ENCODE results near the gene MAP3K6.

Gene MAP3K6

DNA sequence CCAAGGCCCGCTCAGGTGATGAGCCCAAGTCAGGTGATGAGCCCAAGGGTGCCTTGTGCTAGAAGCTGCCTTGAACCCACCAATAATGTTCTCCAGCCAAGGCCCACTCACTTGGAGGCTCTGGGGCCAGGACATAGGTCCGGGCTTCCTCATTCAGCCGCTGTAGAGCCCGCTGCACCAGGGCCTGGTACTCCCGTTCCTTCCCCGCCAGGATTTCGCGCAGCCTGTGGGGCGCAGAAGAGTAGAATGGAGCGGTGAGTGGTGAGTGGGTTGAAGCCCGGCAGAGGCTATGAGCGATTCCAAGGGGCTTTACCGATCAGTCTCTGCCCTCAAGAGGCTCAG is 10.5 kb downstream of the MAP3K6 start:
- DNase-seq = no peak

GRCh38 chr1:27355683-27356082 is 11.1 kb downstream of the MAP3K6 start:
- DNase-seq = no peak

GRCh38 chr1:27353629-27354028 is 13.1 kb downstream of the MAP3K6 start:
- DNase-seq = no peak

- no peak for DNase-seq
Measured at GRCh38 chr1:27353166-27353565, 13.6 kb downstream of the MAP3K6 start.

DNA sequence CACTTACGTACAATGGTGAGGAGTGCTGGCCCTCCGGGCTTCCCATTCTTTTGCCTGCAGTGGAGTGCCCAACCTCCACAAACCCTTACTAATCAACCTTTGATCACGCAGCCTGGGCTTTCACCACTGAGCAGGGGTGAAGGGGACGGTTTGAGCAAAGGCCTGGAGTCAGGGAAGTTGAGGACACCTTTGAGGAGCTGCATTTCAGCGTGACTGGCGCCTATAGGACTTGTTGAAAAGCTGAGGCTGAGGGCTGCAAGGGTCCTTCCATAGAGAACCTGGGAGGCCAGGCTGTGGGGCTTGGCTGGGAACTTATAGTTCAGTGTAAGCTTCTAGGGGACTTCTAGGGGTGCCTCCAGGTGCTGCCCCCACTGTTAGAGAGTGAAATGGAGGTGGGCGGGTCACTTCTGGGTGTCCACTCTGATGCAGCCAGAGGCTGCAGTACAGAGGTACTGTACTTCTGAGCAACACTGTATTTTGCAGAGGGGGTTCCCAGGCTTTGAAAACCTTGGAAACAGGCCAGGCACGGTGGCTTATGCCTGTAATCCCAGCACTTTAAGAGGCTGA is 15.1 kb downstream of the MAP3K6 start:
- DNase-seq = no peak

DNA sequence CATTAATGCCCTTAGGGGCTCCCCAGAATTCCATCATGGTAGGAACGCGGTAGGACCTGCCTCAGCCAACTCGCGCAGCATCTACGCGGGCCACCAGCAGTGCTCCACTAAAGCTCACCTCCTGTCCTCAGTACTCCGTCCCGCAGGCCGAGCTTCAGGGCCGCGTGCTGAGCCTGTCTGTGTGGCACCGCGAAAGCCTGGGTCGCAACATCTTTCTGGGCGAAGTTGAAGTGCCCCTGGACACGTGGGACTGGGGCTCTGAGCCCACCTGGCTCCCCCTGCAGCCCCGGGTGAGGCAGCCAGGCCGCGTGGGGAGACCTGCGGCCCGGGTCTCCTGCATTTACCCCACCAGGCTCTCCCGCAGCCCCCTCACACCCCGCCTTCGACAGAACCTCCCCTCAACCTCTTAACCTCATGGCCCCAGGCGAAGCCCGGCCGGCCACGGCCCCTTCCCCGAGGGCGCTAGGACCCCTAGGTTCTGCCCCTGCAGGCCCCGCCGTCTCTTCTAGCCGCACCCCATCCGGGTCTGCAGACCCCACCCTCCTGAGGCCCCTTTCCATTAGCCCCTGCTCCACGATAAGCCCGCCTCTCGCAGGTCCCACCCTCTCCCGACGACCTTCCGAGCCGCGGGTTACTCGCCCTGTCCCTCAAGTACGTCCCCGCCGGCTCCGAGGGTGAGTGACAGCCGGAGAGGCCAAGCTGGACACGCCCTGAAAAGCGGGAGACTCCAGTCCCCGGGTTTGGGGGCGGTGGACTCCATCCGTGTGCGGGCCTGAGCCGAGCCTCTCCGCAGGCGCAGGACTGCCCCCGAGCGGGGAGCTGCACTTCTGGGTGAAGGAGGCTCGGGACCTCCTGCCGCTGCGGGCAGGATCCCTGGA is 15.9 kb downstream of the MAP3K6 start:
- peak; percentile 60 for DNase-seq

- DNase-seq = peak; percentile 71
Measured at GRCh38 chr1:27349784-27350662, 16.7 kb downstream of the MAP3K6 start.

DNA sequence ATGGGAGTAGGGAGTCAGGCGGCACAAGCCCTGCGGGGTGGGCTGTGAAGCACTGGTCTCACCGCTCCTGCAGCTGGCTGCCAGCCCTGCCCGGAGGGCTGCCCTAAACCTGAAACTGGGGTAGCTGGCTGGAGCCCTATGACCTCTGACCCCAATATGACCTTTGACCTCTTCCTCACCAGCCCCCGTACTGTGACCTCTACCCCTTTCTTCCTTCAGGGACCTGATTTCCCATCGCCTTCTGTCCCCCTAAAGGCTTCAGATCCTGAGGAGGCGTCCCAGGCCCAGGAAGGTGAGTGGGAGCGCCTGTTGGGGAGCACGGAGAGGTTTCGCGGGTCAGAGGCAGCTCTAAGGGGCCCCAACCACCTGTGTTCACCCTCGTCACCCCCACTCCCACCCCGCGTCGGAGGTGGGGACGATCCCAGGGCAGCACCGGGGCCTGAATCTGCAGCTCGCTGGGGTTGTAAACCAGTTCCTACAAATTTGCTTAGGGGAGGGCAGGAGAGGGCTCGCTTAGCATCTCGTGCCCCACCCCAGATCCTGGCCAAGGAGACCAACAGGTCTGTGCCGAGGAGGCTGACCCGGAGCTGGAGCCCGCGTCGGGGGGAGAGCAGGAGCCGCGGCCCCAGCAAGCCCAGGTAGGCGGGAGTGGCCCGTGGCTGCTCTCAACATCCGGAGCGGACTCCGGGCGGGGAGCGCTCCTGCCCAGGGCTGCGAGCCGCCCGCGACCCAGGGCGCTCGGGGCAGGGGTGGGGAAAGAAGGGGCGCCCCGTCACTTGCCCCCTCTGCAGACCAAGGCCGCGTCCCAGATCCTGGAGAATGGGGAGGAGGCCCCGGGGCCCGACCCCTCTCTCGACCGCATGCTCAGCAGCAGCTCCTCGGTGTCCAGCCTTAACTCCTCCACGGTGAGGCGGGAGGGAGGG is 17.6 kb downstream of the MAP3K6 start:
- DNase-seq = peak; percentile 21

GRCh38 chr1:27346991-27347624 is 19.7 kb downstream of the MAP3K6 start:
- peak; percentile 13 for DNase-seq

DNA sequence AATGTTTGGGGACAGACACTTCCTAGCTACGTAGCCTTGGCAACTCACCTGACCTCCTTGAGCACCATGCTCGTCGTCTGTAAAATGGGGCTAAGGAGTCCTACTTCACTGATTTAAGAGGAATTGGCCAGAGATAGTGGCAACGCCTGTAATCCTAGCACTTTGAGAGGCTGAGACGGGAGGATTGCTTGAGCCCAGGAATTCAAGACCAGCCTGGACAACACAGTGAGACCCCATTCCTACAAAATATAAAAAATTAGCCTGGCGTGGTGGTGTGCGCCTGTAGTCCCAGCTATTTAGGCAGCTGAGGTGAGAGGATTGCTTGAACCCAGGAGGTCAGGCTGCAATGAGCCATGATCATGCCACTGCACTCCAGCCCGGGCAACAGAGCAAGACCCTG is 20.4 kb downstream of the MAP3K6 start:
- DNase-seq = no peak

DNA sequence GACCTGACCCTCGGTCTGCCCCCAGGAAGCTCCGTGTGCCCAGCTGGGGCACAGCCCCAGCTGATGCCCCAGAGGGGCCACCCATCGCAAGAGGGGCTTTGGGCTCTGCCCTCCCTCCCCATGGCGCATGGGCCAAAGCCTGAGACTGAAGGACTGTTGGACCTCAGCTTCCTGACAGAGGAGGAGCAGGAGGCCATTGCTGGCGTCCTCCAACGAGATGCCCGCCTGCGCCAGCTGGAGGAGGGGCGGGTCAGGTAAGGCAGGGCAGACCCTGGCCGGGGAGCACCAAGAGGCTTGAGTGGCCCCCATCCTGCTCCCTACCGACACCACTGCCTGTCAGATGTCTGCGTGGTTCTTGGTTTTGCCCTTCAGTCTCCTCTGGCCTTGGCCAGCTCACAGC is 21.5 kb downstream of the MAP3K6 start:
- DNase-seq = peak; percentile 15

DNA sequence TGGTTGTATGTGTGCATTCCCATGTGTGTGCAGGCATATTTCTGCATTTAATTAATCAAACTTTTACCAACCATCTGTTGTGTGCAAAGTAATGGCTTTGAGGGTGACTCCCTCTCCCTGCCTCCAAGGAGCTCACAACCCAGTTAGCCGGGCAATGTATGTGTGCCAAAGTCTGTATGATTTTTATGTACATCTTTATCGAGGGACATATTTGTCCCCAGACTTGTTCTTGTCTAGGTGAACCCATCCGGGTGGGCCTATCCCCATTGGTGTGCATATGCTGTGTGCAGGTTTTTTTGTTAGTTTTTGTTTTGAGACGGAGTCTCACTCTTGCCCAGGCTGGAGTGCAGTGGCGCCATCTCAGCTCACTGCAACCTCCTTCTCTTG is 23.1 kb downstream of the MAP3K6 start:
- DNase-seq = no peak

GRCh38 chr1:27342778-27343638 is 23.8 kb downstream of the MAP3K6 start:
- peak; percentile 48 for DNase-seq

- DNase-seq = no peak
Measured at GRCh38 chr1:27342391-27342777, 24.4 kb downstream of the MAP3K6 start.

- peak; percentile 60 for DNase-seq
Measured at GRCh38 chr1:27341525-27342252, 25.1 kb downstream of the MAP3K6 start, which contains the start of gene SYTL1. Gene SYTL1 (plus strand): TSS chr1:27342022. CDS start chr1:27345335, 3,313 bp downstream.

GRCh38 chr1:27339213-27339612 is 27.5 kb downstream of the MAP3K6 start:
- DNase-seq = no peak

DNA sequence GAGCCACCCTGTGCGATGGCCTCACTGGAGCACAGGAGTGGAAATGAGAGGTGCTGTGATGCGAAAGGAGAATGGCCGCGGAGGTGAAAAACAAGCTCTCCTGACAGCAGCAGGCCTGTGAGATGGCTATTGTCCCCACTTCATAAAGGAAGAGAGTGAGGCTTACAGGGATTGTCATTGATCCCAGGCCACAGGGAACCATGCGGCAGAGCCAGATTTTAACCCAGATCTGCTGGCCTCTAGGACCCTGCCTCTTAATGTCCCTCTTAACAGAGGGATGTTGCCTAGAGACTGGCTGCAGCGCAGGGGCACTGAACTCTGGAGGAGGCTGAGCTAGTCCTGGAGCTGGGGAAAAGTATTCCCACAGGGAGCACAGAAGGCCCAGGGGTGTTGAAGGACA is 28.0 kb downstream of the MAP3K6 start:
- no peak for DNase-seq

DNA sequence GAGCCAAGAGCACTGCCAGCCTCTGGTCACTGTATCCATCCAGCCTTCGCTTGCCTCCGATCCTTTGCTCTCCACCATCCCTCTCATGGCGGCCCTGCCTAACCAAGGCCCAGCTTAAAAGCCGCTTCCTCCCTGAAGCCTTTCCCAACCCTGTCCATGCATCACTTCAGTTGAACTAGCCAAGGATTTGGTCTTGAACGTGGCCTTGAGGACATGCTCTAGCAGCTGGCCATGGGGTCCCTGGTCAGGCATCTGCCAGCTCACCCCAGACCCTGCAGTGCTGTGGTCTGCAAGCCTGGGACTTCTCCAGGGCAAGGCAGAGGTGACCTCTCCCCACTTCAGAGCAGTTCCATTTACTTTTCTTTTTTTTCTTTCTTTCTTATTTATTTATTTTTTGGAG is 30.0 kb downstream of the MAP3K6 start:
- no peak for DNase-seq

- DNase-seq = no peak
Measured at GRCh38 chr1:27335506-27336422, 31.0 kb downstream of the MAP3K6 start.

All from femur (tissue), 1 donor.